ENCODE measurements around the gene DUSP28.

DUSP28 gene

GRCh38 chr2:240579771-240580614 lies 19.8 kb downstream of the DUSP28 start:
- peak overlapping the region; percentile 81 for H3K27ac ChIP-seq (ENCODE audit: low read depth, low read length, poor library complexity, severe bottlenecking)
- peak overlapping the region; percentile 35; the same call in 1 of the 2 replicates for H3K9ac ChIP-seq (ENCODE audit: low read length)
- H3K9me2 ChIP-seq (ENCODE audit: low read depth, low read length) = no peaks in the 10 kb centered on the region
- no peaks in the 10 kb centered on the region for H3K9me3 ChIP-seq (ENCODE audit: low read length)
- no peak overlapping the region for H3K4me3 ChIP-seq (ENCODE audit: low read depth, low read length, poor library complexity, severe bottlenecking)
- no peaks in the 10 kb centered on the region for H3K79me2 ChIP-seq (ENCODE audit: insufficient read depth, low read length)
- H3K4me2 ChIP-seq (ENCODE audit: low read length) = peak overlapping the region; percentile 21; the same call in 1 of the 2 replicates
- no peak overlapping the region for H2AFZ ChIP-seq (ENCODE audit: low read length)
- H4K20me1 ChIP-seq (ENCODE audit: insufficient read depth, low read length) = no peaks in the 10 kb centered on the region
- peaks cover 33% of the 10 kb centered on the region for H3K36me3 ChIP-seq (ENCODE audit: insufficient read depth, low read length)
- no peaks in the 10 kb centered on the region for H3F3A ChIP-seq (ENCODE audit: insufficient read depth, low read length)
- TF ChIP-seq EZH2 (IDR thresholded peaks at IDR 0.05; ENCODE audit: borderline replicate concordance, low read length) = no peak
- TF ChIP-seq, protein P1, sequence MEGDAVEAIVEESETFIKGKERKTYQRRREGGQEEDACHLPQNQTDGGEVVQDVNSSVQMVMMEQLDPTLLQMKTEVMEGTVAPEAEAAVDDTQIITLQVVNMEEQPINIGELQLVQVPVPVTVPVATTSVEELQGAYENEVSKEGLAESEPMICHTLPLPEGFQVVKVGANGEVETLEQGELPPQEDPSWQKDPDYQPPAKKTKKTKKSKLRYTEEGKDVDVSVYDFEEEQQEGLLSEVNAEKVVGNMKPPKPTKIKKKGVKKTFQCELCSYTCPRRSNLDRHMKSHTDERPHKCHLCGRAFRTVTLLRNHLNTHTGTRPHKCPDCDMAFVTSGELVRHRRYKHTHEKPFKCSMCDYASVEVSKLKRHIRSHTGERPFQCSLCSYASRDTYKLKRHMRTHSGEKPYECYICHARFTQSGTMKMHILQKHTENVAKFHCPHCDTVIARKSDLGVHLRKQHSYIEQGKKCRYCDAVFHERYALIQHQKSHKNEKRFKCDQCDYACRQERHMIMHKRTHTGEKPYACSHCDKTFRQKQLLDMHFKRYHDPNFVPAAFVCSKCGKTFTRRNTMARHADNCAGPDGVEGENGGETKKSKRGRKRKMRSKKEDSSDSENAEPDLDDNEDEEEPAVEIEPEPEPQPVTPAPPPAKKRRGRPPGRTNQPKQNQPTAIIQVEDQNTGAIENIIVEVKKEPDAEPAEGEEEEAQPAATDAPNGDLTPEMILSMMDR (IDR thresholded peaks at IDR 0.05; ENCODE audit: low read length) = peak; percentile 70
- H3K4me1 ChIP-seq (ENCODE audit: insufficient read depth, low read length, severe bottlenecking) = peaks cover 45% of the 10 kb centered on the region
- H3K27me3 ChIP-seq (ENCODE audit: insufficient read depth, low read length) = no peaks in the 10 kb centered on the region

GRCh38 chr2:240581811-240582210 lies 21.7 kb downstream of the DUSP28 start:
- no peak overlapping the region for H2AFZ ChIP-seq (ENCODE audit: low read length)
- H3K9ac ChIP-seq (ENCODE audit: low read length) = no peak overlapping the region
- peak overlapping the region; percentile 11 for H3K27ac ChIP-seq (ENCODE audit: low read depth, low read length, poor library complexity, severe bottlenecking)
- H3K79me2 ChIP-seq (ENCODE audit: insufficient read depth, low read length) = no peaks in the 10 kb centered on the region
- peaks cover 21% of the 10 kb centered on the region for H3K36me3 ChIP-seq (ENCODE audit: insufficient read depth, low read length)
- H3K9me3 ChIP-seq (ENCODE audit: low read length) = no peaks in the 10 kb centered on the region
- no peaks in the 10 kb centered on the region for H3K27me3 ChIP-seq (ENCODE audit: insufficient read depth, low read length)
- H4K20me1 ChIP-seq (ENCODE audit: insufficient read depth, low read length) = no peaks in the 10 kb centered on the region
- H3K9me2 ChIP-seq (ENCODE audit: low read depth, low read length) = no peaks in the 10 kb centered on the region
- H3K4me3 ChIP-seq (ENCODE audit: low read depth, low read length, poor library complexity, severe bottlenecking) = no peak overlapping the region
- no peak overlapping the region for H3K4me2 ChIP-seq (ENCODE audit: low read length)
- H3F3A ChIP-seq (ENCODE audit: insufficient read depth, low read length) = no peaks in the 10 kb centered on the region
- no peak for TF ChIP-seq EZH2 (IDR thresholded peaks at IDR 0.05; ENCODE audit: borderline replicate concordance, low read length)
- TF ChIP-seq, protein P1 (IDR thresholded peaks at IDR 0.05; ENCODE audit: low read length) = no peak
- H3K4me1 ChIP-seq (ENCODE audit: insufficient read depth, low read length, severe bottlenecking) = peaks cover 52% of the 10 kb centered on the region

- H3K79me2 ChIP-seq (ENCODE audit: insufficient read depth, low read length) = peaks cover 6% of the 10 kb centered on the region; the same call in 1 of the 2 replicates
- H3K36me3 ChIP-seq (ENCODE audit: insufficient read depth, low read length) = peaks cover 12% of the 10 kb centered on the region; the same call in 1 of the 2 replicates
- H3K9ac ChIP-seq (ENCODE audit: low read length) = no peak overlapping the region
Measured at GRCh38 chr2:240582781-240583180, 22.6 kb downstream of the DUSP28 start.

More at GRCh38 chr2:240582781-240583180, 22.6 kb downstream of the DUSP28 start:
- H3K27ac ChIP-seq (ENCODE audit: low read depth, low read length, poor library complexity, severe bottlenecking) = peak overlapping the region; percentile 98
- no peak overlapping the region for H3K4me2 ChIP-seq (ENCODE audit: low read length)
- H3K4me1 ChIP-seq (ENCODE audit: insufficient read depth, low read length, severe bottlenecking) = peaks cover 59% of the 10 kb centered on the region
- TF ChIP-seq, protein P1 (IDR thresholded peaks at IDR 0.05; ENCODE audit: low read length) = no peak
- no peak for TF ChIP-seq EZH2 (IDR thresholded peaks at IDR 0.05; ENCODE audit: borderline replicate concordance, low read length)
- no peak overlapping the region for H2AFZ ChIP-seq (ENCODE audit: low read length)
- no peak overlapping the region for H3K4me3 ChIP-seq (ENCODE audit: low read depth, low read length, poor library complexity, severe bottlenecking)
- H3K9me3 ChIP-seq (ENCODE audit: low read length) = no peaks in the 10 kb centered on the region
- H4K20me1 ChIP-seq (ENCODE audit: insufficient read depth, low read length) = no peaks in the 10 kb centered on the region
- no peaks in the 10 kb centered on the region for H3K27me3 ChIP-seq (ENCODE audit: insufficient read depth, low read length)
- H3F3A ChIP-seq (ENCODE audit: insufficient read depth, low read length) = no peaks in the 10 kb centered on the region
- H3K9me2 ChIP-seq (ENCODE audit: low read depth, low read length) = no peaks in the 10 kb centered on the region

All from OCI-LY1 (cell line).